NCI-H2029 treated with DMSO at 0.1 percent for 48 hours (cell line): ENCODE measurements around the gene PKD2.

Experiments used
- DNase-seq: peaks from one replicate; lab custom pipeline; 2025; lab: John Stamatoyannopoulos, UW

The PKD2 gene

DNA sequence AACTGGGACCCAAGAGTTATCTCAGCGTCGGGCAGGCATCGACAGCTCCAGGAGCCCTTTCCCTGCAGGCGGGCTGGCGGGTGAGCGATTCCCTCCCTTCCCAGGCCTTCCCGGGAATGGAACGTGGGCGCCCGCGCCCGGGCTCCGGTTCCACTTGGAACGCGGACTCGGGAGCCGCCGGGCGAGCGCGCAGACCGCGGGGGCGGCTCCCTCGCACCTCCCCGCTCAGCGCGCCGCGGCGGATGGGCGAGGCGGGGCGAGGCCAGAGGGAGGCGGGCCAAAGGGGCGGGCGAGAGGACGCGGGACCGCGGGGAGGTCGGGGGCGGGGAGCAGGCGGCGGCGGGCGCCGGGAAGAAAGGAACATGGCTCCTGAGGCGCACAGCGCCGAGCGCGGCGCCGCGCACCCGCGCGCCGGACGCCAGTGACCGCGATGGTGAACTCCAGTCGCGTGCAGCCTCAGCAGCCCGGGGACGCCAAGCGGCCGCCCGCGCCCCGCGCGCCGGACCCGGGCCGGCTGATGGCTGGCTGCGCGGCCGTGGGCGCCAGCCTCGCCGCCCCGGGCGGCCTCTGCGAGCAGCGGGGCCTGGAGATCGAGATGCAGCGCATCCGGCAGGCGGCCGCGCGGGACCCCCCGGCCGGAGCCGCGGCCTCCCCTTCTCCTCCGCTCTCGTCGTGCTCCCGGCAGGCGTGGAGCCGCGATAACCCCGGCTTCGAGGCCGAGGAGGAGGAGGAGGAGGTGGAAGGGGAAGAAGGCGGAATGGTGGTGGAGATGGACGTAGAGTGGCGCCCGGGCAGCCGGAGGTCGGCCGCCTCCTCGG is at the start of gene PKD2:
Gene PKD2 (plus strand): TSS at position 332 of the 818 bp plus-strand sequence. CDS start 99 bp downstream, at position 431.
- DNase-seq, result no peak

DNA sequence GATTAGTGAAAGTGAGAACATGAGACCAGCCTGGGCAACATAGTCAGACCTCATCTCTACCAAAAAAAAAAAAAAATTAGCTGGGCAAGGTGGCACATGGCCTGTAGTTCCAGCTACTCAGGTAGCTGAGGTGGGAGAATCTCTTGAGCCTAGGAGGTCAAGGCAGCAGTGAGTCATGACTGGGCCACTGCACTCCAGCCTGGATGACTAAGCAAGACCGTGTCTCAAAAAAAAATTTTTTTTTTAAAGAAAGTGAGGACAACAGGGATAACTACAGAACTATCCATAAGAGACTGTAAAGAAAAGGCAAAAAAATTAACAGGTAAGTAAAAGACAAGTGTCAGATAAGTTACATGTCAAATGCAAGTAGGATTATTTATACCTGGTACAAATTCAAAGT is 45.4 kb upstream of the PKD2 start:
- DNase-seq, result no peak

DNA sequence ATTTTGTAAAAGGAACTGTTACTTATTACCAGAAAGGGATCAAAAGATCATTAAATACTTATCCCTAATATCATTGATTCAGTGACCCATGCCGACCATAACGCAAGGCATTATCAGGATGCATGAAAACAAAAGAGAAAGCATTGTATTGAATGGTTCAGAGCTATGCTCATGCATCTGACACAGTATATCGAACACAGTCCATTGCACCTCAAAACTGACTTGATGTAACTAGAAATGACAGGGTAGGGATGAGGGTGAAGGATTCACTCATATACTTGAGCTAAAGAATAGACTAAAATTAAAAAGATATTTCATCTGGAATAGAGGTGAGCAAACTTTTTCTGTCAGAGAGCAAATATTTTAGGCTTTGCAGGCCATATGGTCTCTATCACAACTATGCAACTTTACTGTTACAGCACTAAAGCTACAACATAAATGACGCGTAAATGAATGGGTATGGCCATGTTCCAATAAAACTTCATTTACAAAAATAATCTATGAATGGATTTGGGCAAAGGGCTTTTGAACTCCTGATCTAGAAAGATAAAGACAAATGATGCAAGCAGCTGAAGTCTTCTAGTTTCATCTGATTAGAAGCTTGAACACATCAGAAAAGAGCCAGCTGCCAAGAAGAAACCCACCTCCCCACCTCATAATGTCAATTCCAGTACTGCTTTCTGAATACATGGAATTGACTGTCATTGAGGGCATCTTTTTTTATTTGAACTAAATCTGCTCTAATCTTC is 44.9 kb upstream of the PKD2 start:
- DNase-seq, result no peak

DNA sequence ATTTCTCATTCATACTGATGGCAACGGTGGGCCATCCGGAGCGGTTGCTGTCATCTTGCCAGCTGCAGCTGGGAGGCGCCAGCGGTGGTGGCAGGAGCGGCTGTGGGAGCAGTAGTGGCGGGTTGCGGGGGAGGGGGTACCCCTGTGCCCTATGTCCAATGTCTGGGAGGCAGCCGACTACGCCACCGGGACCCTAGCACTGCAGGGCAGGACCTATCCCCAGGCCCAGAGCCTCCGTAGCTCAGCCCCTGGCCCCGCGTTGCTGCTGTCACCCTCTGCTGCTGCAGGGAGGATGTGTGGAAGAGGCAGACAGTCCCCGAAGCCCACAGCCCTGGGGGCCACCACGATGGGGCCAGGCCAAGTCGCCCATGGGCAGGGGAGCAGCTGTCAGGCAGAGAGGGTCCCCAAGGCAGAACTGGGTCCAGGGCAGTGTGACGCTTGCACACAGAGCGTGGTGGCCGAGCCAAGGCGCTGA is 41.9 kb upstream of the PKD2 start:
- no peak for DNase-seq

DNA sequence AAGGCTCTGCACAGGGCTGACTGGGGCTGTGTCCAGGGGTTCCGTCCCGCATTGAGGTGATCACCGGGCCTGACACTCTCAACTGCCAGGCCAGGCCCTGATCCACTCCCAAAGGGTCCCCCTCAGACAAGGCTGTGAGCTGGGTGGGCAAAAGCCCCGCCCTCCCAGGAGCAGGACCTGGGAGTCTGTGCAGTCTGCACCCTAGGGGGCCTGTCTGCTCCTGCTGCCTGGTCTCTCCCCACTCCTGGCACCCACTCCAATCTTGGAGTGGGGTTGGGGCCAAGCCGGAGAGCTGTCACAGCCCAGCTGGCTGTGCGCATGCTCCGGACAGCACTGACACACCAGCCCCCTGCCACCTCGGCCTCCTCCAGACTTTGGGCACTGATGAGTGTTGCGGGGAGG is 41.3 kb upstream of the PKD2 start:
- no peak for DNase-seq

DNA sequence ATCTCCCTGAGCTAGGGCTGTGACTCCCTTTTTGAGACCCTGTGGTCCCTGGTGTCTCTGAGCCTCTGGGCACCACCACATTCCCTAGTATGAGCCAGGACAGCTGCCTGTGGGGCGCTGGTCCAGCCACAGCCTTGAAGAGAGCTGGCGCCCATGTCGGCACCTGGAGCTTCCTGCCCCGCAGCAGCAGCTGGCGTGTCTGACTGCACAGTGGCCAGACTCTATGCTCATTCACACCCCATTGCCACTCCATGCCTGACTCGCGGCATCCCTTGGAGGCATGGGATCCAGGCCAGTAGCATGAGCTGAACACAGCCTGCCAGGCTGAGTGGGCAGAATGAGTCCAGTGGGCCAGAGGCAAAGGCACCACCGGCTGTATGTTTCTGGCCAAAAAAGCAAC is 40.2 kb upstream of the PKD2 start:
- no peak for DNase-seq

DNA sequence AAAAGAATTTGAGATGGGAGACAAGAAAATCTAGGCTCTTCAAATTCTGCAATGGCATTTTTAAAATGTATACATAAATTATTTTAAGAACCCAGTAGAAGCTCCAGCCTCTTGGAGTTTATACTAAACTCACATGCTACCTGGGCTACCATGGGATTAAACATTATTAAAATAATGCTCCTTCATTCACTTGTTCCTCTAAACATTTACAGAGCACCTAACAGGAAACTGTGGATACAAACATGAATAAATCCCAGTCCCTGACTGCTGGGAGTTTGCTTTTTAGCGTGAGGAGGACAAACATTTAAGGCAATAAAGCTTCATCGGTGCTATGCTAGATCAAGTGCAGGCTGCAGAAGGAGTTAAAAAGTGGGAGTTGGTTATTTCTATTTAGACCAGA is 37.3 kb upstream of the PKD2 start:
- no peak for DNase-seq

DNA sequence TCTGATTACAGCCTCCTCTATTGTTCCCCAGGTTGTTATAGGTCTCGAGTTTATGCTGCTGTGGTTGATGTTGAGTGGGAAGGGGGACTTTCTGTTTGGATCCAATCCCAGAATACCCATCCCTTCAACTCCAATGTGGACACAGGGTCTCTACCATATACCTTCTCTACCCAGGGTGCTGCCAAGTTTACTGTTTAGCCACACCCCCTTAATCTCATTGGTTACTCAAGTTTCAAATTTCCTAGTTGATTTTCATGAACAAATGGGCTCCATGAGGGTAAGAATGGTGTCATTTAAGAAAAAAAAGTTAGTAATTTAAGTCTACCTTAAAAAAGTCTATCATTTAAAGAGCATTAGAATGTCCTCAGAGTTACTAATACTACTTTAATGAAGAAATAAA is 35.6 kb upstream of the PKD2 start:
- peak; percentile 89 for DNase-seq

DNA sequence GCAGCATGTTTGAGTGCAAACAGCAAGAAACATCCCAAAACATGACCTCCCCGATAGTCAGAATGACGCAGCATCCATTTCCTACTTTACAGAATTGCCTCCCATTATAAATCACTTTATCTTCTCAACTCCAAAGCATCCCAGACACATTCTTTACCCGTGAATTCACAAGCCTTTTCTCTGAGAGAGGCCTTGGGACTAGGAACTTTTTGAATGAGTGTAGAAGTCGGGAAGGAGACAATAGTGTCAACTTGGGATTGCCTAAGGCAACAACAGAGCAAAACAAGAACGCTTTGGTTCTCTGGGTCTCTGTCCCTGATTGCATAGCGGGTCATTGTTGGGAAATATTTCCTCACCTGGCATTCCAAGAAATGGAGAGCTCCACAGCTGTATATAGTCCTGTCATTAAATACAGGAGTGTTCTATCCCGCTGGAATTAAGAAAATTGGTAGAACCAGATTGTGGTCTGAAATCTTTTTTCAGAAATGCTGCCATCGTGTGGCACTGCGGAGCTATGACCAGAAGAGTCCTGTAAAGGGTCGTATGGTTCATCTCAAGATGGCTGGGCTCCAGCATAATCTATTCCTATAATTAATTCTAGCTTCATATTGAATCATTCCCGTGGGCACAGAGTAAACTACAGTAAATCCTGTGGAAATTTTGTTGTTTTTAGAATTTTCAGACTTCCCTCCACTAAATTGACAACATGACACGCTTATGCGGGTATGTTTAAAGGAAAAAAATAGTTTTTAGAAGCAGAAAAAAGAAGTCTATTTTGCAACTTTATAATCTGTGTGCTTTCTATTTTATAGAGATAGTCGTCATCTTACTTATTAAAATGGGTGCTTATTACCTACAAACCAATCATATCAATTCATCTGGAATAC is 33.9 kb upstream of the PKD2 start:
- peak; percentile 51 for DNase-seq

DNA sequence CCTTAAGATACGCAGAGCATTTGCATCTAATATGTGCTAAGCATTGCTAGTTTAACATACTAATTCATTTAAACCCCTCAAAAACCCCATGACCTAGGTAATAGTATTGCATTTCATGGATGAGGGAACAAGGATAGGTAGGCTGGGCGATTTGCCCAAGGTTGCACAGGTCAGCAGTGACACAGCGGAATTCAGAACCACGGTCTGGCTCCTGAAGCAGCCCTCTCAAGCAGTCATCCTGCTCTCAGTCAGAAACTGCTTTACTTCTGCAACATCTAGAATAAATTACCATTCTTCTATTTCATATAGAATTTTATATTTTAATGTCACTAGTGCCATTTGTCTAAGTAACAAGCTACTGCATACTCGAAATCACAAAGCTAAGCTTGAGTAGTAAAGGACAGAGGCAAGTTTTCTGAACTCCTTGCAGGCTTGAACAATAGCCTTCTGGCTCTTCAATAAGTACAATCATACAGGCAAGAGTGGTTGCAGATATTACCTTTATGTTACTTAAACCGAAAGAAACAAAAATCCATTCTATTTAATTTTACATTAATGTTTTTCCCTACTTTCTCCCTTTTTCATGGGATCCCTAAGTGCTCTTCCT is 32.5 kb upstream of the PKD2 start:
- DNase-seq, result peak; percentile 34

DNA sequence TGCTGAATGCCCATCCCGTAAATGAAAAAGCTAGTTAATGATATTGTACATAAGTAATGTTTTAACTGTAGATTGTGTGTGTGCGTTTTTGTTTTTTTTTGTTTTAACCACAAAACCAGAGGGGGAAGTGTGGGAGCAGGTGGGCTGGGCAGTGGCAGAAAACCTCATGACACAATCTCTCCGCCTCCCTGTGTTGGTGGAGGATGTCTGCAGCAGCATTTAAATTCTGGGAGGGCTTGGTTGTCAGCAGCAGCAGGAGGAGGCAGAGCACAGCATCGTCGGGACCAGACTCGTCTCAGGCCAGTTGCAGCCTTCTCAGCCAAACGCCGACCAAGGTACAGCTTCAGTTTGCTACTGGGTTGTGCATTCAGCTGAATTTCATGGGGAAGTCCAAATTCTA is 32.0 kb upstream of the PKD2 start, which contains the start of gene SPP1:
Gene SPP1 (plus strand): TSS at position 249 of the 400 bp plus-strand sequence. CDS start 1,182 bp downstream, outside the sequence.
- no peak for DNase-seq

DNA sequence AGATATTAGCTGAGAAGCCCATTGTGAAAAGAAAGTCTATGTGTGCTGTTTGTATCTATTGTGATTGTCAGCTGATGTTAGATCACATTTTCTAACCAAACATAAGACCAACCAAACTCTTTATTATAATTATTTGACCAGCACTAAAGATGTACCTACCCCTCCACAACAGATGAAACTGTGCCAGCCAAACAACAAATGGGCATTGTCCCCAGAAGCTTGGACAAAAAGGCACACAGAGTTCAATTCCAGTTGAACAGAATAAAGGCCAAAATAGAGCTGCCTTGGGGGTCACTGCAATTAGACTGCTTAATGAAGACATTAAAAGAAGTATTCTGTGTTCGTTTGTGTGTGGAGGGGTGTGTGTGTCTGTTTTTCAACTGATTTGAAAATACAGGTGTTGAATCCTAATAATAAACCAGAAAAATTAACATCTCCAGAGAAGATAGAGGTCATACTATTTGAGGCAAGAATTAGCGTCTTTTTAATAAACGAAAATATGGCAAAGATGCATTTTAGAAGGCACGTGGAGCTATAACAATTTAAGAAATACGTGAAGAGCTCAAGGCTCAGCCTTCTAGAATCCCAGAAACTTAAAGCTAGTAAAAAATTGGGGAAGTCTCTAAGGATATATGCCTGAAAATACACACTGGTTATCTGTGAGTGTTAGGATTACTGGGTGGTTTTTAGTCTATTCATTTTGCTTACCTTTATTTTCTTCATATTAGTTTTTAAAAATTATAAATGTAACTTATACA is 29.7 kb upstream of the PKD2 start:
- no peak for DNase-seq

DNA sequence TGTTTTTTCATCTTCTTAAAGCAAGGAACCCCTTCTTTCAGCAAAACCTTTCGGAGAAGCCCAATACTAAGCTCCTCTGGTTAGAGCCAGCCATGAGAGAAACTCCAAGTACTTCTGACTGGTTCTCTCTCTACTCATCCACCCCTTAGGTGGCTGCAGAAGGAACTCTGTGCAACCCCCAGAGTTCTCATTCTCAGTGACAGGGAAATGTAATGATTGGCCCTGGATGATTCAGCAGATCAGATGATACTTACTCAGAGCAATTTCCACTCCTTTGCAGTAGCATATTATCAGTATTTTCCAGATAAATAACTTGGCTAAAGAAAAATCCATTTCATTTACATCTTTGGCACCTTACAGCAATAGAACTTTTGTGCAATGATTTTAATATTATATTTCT is 28.8 kb upstream of the PKD2 start:
- DNase-seq, result no peak

DNA sequence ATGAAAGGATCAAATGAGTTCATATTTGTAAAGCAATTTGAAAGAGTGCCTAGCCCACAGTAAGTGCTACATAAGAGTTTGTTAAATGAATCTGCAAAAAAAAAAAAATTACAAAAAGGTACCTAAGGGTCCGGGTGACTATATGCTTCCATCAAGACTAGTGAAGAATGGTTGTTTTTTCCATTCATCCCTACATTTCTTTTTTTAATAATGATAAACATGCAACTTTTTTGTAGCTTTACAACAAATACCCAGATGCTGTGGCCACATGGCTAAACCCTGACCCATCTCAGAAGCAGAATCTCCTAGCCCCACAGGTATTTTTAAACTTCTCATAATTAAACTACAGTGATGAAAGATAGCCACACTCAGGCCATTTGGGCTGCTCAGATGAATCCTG is 27.6 kb upstream of the PKD2 start:
- DNase-seq, result no peak

DNA sequence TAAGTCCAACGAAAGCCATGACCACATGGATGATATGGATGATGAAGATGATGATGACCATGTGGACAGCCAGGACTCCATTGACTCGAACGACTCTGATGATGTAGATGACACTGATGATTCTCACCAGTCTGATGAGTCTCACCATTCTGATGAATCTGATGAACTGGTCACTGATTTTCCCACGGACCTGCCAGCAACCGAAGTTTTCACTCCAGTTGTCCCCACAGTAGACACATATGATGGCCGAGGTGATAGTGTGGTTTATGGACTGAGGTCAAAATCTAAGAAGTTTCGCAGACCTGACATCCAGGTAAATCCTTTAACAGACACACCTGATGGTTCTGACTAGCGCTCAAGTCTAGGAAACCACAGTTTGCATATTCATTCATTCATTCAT is 25.9 kb upstream of the PKD2 start:
- DNase-seq, result no peak

DNA sequence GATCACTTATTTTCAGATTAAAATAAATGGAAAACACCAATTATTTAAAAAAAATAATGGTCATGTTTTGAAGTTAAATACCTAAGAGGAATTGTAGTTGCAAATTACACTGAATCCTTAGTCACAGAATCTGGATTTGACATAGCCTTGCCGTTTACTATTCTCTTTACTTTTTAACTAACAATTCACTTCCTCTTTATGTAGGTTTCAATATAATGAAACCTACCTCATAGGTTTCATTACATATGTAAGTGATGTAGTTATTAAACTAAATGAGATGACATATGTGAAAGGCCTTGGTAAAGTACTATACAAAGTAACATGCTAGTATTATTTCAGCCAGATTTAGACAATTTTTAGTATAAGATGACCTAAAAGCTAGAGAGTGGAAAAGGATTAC is 25.4 kb upstream of the PKD2 start:
- DNase-seq, result no peak

DNA sequence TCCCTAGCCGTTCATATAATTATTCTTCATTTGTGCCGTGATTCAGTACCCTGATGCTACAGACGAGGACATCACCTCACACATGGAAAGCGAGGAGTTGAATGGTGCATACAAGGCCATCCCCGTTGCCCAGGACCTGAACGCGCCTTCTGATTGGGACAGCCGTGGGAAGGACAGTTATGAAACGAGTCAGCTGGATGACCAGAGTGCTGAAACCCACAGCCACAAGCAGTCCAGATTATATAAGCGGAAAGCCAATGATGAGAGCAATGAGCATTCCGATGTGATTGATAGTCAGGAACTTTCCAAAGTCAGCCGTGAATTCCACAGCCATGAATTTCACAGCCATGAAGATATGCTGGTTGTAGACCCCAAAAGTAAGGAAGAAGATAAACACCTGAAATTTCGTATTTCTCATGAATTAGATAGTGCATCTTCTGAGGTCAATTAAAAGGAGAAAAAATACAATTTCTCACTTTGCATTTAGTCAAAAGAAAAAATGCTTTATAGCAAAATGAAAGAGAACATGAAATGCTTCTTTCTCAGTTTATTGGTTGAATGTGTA is 24.9 kb upstream of the PKD2 start:
- DNase-seq, result no peak

DNA sequence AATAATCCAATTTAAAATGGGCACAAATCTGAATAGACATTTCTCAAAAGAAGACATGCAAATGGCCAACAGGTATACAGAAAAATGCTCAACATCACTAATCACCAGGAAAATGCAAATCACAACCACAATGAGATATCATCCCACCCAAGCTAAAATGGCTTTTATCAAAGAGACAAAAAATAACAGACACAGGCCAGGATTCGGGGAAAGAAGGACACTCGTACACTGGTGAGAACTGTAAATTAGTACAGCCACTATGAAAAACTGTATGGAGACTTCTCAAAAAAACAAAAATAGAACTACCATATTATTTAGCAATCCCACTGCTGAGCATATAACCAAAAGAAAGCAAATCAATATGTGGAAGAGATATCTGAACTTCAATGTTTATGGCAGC is 23.4 kb upstream of the PKD2 start:
- DNase-seq, result no peak

DNA sequence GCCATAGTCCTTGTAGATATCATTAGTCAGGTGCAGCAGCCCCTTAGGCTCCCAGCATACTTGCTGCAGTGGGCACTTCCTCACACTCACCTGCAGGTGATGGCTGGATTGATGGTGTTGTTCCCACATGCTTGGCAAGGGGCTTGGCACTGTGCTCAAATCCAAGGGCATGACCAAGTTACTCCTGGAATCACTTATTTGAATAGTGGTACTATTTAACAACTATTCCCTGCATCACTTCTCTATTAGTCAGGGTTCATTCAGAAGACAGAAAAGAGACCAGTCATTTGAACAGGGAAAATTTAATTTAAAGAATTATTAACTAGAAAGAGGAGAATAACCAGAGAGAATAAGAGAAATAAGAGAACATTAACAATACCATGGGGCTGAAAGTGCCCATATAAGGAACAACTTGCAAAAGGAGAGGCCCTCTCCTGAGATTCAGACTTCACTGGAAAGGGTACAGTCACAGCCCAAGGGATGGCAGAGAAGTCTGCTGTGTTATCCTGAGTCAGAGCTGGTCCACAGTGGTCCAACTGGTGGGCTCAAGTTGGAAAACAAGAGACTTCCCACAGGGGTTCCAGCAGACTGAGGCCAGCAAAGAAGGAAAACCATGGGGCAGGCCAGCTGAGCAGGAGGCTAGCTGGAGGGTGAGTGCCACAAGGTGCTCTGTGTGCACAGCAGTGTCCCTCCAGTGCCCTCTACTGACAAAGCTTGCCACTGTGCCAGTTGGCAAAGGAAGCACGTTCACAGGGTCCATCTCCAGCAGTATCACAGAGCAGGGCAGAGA is 22.1 kb upstream of the PKD2 start:
- no peak for DNase-seq

DNA sequence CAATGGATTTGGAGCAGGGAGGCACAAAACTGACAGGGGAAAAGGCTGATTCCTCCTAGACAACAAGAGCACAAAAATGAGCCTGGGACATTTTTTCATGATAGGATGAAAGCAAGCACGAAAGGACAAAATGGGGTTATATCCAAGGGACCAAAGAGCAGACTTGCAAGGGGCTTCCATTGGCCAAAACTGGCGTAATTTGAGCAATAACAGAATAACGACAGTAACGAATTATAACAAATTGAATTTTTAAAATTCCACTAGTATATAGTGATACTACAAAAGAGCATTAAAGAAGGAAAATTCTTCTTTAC is 21.6 kb upstream of the PKD2 start:
- DNase-seq, result no peak
